CD4-positive, alpha-beta T cell (primary cell): ENCODE data around the gene EIPR1. TPM values are rescaled to one million over a fixed set of nuclear protein-coding genes. Genes with fewer than 3 reads are reported as not detected.

Experiments used
- ATAC-seq: fragments of 200-7000 bp; cut with Tn5 transposase; one replicate; pipeline ENCODE4 v1.10.0; 2022; ENCODE audit warnings: mild to moderate bottlenecking; ENCODE audit not compliant: poor library complexity
- CTCF ChIA-PET: fragments of 350-600 bp; sonication (Branson Sonifier 250); formaldehyde crosslinking; loops from one replicate; lab custom pipeline; 2021; ENCODE audit warnings: antibody characterized with exemption, inconsistent platforms; lab: Charles Lee
- POLR2A ChIA-PET: fragments of 350-600 bp; sonication (Branson Sonifier 250); formaldehyde crosslinking; loops from one replicate; lab custom pipeline; 2021; ENCODE audit warnings: antibody characterized with exemption, inconsistent platforms; lab: Charles Lee
- DNase-seq, 14 experiments: peaks; one replicate each; pipeline ENCODE4 v3.0.0-alpha.2; 2013 to 2020; ENCODE audit warnings: mixed read lengths in 2 of 14
- H3K27ac ChIP-seq, 2 donors: one replicate each; pipeline versions ENCODE4 v1.5.1 to v1.7.0; 2013; ENCODE audit warnings: low read length in 2 of 2, low read depth in 1 of 2, mild to moderate bottlenecking in 1 of 2
- H3K27me3 ChIP-seq, 2 experiments: 1 replicate in 1 of 2; 2 replicates in 1 of 2; pipeline versions ENCODE4 v1.6.1 to v1.7.0; 2013; ENCODE audit warnings: low read length in 2 of 2, control low read depth in 1 of 2, mild to moderate bottlenecking in 1 of 2, moderate library complexity in 1 of 2; ENCODE audit not compliant: insufficient read depth in 2 of 2, control insufficient read depth in 1 of 2
- H3K36me3 ChIP-seq: one replicate; pipeline ENCODE4 v1.6.1; 2013; ENCODE audit warnings: low read length, control low read depth; ENCODE audit not compliant: insufficient read depth
- H3K4me1 ChIP-seq: one replicate; pipeline ENCODE4 v1.6.1; 2013; ENCODE audit warnings: low read length, control low read depth; ENCODE audit not compliant: insufficient read depth
- H3K4me3 ChIP-seq: one replicate; pipeline ENCODE4 v1.5.1; 2013; ENCODE audit warnings: mild to moderate bottlenecking, low read length, moderate library complexity
- H3K9me3 ChIP-seq, 2 experiments: 1 replicate in 1 of 2; 2 replicates in 1 of 2; pipeline versions ENCODE4 v1.6.1 to v1.7.0; 2013; ENCODE audit warnings: low read length in 2 of 2, mild to moderate bottlenecking in 2 of 2, control low read depth in 1 of 2, moderate library complexity in 1 of 2; ENCODE audit not compliant: control insufficient read depth in 1 of 2, insufficient read depth in 1 of 2
- H3K27ac Mint-ChIP-seq: one replicate; pipeline ENCODE4 v1.8.0; 2020; ENCODE audit warnings: mixed read lengths
- H3K27me3 Mint-ChIP-seq: one replicate; pipeline ENCODE4 v1.8.0; 2021; ENCODE audit warnings: mixed read lengths
- H3K36me3 Mint-ChIP-seq: one replicate; pipeline ENCODE4 v1.8.0; 2021; ENCODE audit warnings: low read depth, mixed read lengths
- H3K4me1 Mint-ChIP-seq: one replicate; pipeline ENCODE4 v1.8.0; 2021; ENCODE audit warnings: low read depth, mixed read lengths
- H3K4me3 Mint-ChIP-seq: one replicate; pipeline ENCODE4 v1.8.0; 2020; ENCODE audit warnings: mild to moderate bottlenecking, mixed read lengths
- H3K9me3 Mint-ChIP-seq: one replicate; pipeline ENCODE4 v1.8.0; 2020; ENCODE audit warnings: mixed read lengths
- intact Hi-C, 2 experiments: fragments of 100-400 bp; cut with DNase I in 1 of 2; cut with micrococcal nuclease in 1 of 2; formaldehyde crosslinking; loops; one replicate each; pipeline versions ENCODE4 v1.15.1 to v1.9.0; 2023 to 2025; cut with DNase I, micrococcal nuclease
- total RNA-seq, 174 experiments: library from RNA in 2 of 174; stranded (reverse) in 2 of 174; gene quantifications; one replicate each; pipeline ENCODE4 v1.2.3 and lab custom pipeline; 2021 to 2026
- TF ChIP-seq, protein P1 (sequence below): fragments of 200-600 bp; IDR thresholded peaks from one replicate; pipeline ENCODE4 v1.8.0; 2022; ENCODE audit warnings: antibody characterized with exemption, mild to moderate bottlenecking

The EIPR1 gene
- total RNA-seq, 2 experiments from 2014 or later: 11.0 to 12.4 TPM

DNA sequence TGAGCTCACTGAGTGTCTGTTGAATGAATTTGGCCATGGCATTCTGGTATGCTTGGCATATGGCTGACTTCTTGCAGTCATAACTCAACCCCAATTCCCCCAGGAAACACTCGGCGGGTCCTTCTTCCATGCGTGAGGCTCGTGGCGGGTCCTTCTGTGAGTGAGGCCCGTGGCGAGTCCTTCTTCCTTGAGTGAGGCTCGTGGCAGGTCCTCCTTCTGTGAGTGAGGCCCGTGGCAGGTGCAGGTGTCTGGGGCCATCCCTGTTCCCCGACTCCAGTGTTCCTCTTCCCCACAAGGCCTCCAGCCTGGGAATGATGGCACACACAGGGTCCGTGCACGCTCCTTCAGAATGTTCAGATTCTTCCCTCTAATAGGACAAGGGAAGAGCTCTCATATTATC, 169.0 kb downstream of the EIPR1 start:
- intact Hi-C loops: loop anchor here in 1 of 2 experiments (5.0 kb wide), 1 partner anchor 94 kb away; no protein-coding TSS in a partner anchor
- no peaks in the 10 kb centered on the region for H3K9me3 Mint-ChIP-seq
- Histone ChIP-seq H3K4me1 (no peaks in the 10 kb centered on the region), H3K27ac (no peak overlapping the region), H3K4me3 (no peak overlapping the region), H3K27me3 (no peaks in the 10 kb centered on the region), H3K9me3 (peaks cover 0 to 4% of the 10 kb centered on the region in 2 experiments), H3K36me3 (peaks cover 15% of the 10 kb centered on the region)
- ChIA-PET POLR2A (interaction anchor here (0.6 to 1.7 kb wide), 2 partner anchors 14 to 23 kb away, joined by 3 to 8 read pairs; no protein-coding TSS in a partner anchor), CTCF (no interaction called here)
- no peak for DNase-seq
- H3K36me3 Mint-ChIP-seq: peaks cover 44% of the 10 kb centered on the region
- H3K27ac Mint-ChIP-seq: no peak overlapping the region
- peaks cover 7% of the 10 kb centered on the region for H3K4me1 Mint-ChIP-seq
- no peak overlapping the region for H3K4me3 Mint-ChIP-seq
- H3K27me3 Mint-ChIP-seq: no peaks in the 10 kb centered on the region
- TF ChIP-seq, protein P1, sequence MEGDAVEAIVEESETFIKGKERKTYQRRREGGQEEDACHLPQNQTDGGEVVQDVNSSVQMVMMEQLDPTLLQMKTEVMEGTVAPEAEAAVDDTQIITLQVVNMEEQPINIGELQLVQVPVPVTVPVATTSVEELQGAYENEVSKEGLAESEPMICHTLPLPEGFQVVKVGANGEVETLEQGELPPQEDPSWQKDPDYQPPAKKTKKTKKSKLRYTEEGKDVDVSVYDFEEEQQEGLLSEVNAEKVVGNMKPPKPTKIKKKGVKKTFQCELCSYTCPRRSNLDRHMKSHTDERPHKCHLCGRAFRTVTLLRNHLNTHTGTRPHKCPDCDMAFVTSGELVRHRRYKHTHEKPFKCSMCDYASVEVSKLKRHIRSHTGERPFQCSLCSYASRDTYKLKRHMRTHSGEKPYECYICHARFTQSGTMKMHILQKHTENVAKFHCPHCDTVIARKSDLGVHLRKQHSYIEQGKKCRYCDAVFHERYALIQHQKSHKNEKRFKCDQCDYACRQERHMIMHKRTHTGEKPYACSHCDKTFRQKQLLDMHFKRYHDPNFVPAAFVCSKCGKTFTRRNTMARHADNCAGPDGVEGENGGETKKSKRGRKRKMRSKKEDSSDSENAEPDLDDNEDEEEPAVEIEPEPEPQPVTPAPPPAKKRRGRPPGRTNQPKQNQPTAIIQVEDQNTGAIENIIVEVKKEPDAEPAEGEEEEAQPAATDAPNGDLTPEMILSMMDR: no peak
- no peak for ATAC-seq

DNA sequence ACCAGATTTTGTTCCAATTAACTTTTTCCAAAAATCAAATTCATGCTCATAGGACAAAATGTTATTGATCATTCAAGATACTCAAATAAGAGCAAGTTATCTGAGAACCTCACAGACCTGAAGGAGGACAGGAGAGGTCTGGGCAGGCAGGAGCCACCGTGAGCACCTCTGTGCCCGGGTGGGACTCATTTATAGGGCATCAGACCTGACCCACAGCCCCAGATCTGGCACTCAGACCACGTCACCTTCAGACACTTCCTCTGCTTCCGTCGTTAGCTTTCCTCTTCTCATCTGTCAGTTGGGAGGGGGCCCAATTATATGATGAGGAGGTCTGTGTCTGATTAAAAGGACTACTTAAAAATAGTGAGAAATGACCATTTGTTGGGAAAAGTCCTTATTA, 169.4 kb downstream of the EIPR1 start:
- Mint-ChIP-seq H3K27me3 (no peaks in the 10 kb centered on the region), H3K9me3 (no peaks in the 10 kb centered on the region), H3K4me3 (no peak overlapping the region), H3K27ac (no peak overlapping the region), H3K36me3 (peaks cover 43% of the 10 kb centered on the region), H3K4me1 (peaks cover 7% of the 10 kb centered on the region)
- Histone ChIP-seq H3K4me1 (no peaks in the 10 kb centered on the region), H3K27me3 (no peaks in the 10 kb centered on the region), H3K9me3 (peaks cover 0 to 4% of the 10 kb centered on the region in 2 experiments), H3K27ac (no peak overlapping the region), H3K36me3 (peaks cover 15% of the 10 kb centered on the region), H3K4me3 (no peak overlapping the region)
- CTCF ChIA-PET: no interaction called here
- TF ChIP-seq, protein P1: no peak
- ATAC-seq: no peak
- DNase-seq: no peak
- intact Hi-C loops: loop anchor here in 1 of 2 experiments (5.0 kb wide), 1 partner anchor 94 kb away; no protein-coding TSS in a partner anchor
- POLR2A ChIA-PET: interaction anchor here (1.7 kb wide), 1 partner anchor 15 kb away, joined by 8 read pairs; no protein-coding TSS in a partner anchor

DNA sequence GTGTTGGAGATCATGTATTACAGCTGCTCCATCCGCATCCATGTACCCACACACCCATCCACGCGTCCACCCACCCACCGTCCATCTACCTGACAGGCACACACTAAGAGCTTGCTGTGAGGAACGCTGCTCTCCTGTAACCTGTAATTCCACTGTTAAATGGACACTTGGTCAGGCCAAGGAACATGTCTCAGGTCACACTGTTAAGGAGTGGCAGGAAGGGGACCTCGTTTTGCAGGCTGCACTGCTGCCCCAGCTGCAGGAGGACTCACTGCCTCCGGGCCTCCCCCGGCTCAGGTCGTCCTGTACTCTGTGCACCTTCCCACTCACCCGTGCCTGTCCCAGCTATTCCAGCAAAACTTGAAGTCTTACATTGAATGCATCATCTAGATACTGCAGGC, 170.5 kb downstream of the EIPR1 start:
- ChIA-PET CTCF (no interaction called here), POLR2A (no interaction called here)
- Histone ChIP-seq H3K4me1 (no peaks in the 10 kb centered on the region), H3K27me3 (no peaks in the 10 kb centered on the region), H3K27ac (no peak overlapping the region), H3K9me3 (peaks cover 0 to 4% of the 10 kb centered on the region in 2 experiments), H3K4me3 (no peak overlapping the region), H3K36me3 (peaks cover 7% of the 10 kb centered on the region)
- H3K36me3 Mint-ChIP-seq: peaks cover 36% of the 10 kb centered on the region
- H3K27me3 Mint-ChIP-seq: no peaks in the 10 kb centered on the region
- TF ChIP-seq, protein P1: no peak
- peaks cover 7% of the 10 kb centered on the region for H3K4me1 Mint-ChIP-seq
- intact Hi-C loops: loop anchor here in 1 of 2 experiments (5.0 kb wide), 1 partner anchor 95 kb away; no protein-coding TSS in a partner anchor
- H3K27ac Mint-ChIP-seq: no peak overlapping the region
- H3K4me3 Mint-ChIP-seq: no peak overlapping the region
- no peak for ATAC-seq
- H3K9me3 Mint-ChIP-seq: no peaks in the 10 kb centered on the region
- no peak for DNase-seq
